GM12892 (cell line): ENCODE measurements around the gene CHAC1. TPM values are rescaled to one million over a fixed set of nuclear protein-coding genes. Genes with fewer than 3 reads are reported as not detected.

Experiments used
- DNase-seq: peaks from one replicate; pipeline ENCODE4 v3.0.0; 2011; ENCODE audit not compliant: insufficient read length
- FAIRE-seq: peaks from 2 replicates; lab custom pipeline; 2011; peaks lifted over from hg19 to GRCh38; lab: Jason Lieb, UNC
- POLR2A ChIP-seq: IDR thresholded peaks from 2 replicates; pipeline ENCODE4 v1.6.1; 2011; ENCODE audit warnings: low read depth, low read length, control low read depth
- POLR2AphosphoS5 ChIP-seq: IDR thresholded peaks from 2 replicates; pipeline ENCODE4 v1.6.1; 2011; ENCODE audit warnings: low read depth, low read length, control low read depth
- TAF1 ChIP-seq: IDR thresholded peaks from 2 replicates; pipeline ENCODE4 v1.6.1; 2011; ENCODE audit warnings: low read depth, mild to moderate bottlenecking, control low read depth, low read length, borderline replicate concordance
- polyA plus RNA-seq: library from polyadenylated mRNA; unstranded; fragments of >200 nt; gene quantifications from one replicate; pipeline ENCODE4 v1.2.1, GENCODE V29; 2012; ENCODE audit warnings: missing spikeins, inconsistent platforms; ENCODE audit not compliant: missing spikeins

The CHAC1 gene
- polyA plus RNA-seq: 1.4 TPM

GRCh38 chr15:40952901-40953712, at the start of gene CHAC1:
CHAC1 (plus strand) TSS chr15:40953471; CDS start chr15:40953584, 113 bp downstream.
- DNase-seq (peak; percentile 100), FAIRE-seq (peak; percentile 98)
- TF ChIP-seq POLR2A: peak; percentile 36; the same call in 1 of the 2 replicates
- TF ChIP-seq POLR2AphosphoS5: no peak

- no peak for TF ChIP-seq TAF1
- no peak for TF ChIP-seq POLR2A
- TF ChIP-seq POLR2AphosphoS5: no peak
- FAIRE-seq (no peak), DNase-seq (no peak)
These were observed 48.6 kb upstream of the CHAC1 start for GRCh38 chr15:40904552-40905201.

- FAIRE-seq (peak; percentile 67), DNase-seq (peak; percentile 81)
- TF ChIP-seq TAF1 (no peak), POLR2AphosphoS5 (no peak), POLR2A (no peak)
These were observed 46.9 kb upstream of the CHAC1 start for GRCh38 chr15:40906091-40906990.

GRCh38 chr15:40906991-40907802, 46.1 kb upstream of the CHAC1 start:
- FAIRE-seq (peak; percentile 60), DNase-seq (no peak)
- no peak for TF ChIP-seq TAF1
- TF ChIP-seq POLR2AphosphoS5: no peak
- TF ChIP-seq POLR2A: no peak

GRCh38 chr15:40908095-40908494, 45.2 kb upstream of the CHAC1 start:
- no peak for DNase-seq
- FAIRE-seq: no peak

GRCh38 chr15:40909662-40910630, 43.3 kb upstream of the CHAC1 start:
- DNase-seq: no peak
- no peak for FAIRE-seq
- no peak for TF ChIP-seq POLR2A
- TF ChIP-seq POLR2AphosphoS5: no peak
- TF ChIP-seq TAF1: no peak

More at GRCh38 chr15:40908095-40908494, 45.2 kb upstream of the CHAC1 start:
- TF ChIP-seq POLR2AphosphoS5: no peak
- TF ChIP-seq TAF1: no peak
- no peak for TF ChIP-seq POLR2A

- TF ChIP-seq POLR2AphosphoS5: no peak
- no peak for TF ChIP-seq TAF1
- TF ChIP-seq POLR2A: no peak
- FAIRE-seq: no peak
- no peak for DNase-seq
These were observed 42.1 kb upstream of the CHAC1 start for GRCh38 chr15:40911141-40911540.

- TF ChIP-seq TAF1 (no peak), POLR2AphosphoS5 (no peak), POLR2A (no peak)
- DNase-seq: no peak
These were observed 41.6 kb upstream of the CHAC1 start for GRCh38 chr15:40911693-40912092.

GRCh38 chr15:40912478-40912877, 40.8 kb upstream of the CHAC1 start:
- DNase-seq (no peak), FAIRE-seq (no peak)
- TF ChIP-seq POLR2AphosphoS5 (no peak), POLR2A (no peak), TAF1 (no peak)

More at GRCh38 chr15:40911693-40912092, 41.6 kb upstream of the CHAC1 start:
- FAIRE-seq: no peak
